Stimulated activated effector memory CD8-positive, alpha-beta T cell treated with anti-CD3 and anti-CD28 coated beads, Interleukin-12 subunit alpha, Interleukin-12 subunit beta, amount 100 ng/mL, for 72 hours (primary cell): ENCODE measurements around the gene CALML5.
"Not testable (repeated sequence)": the region's sequence is repeated elsewhere in the genome, so short reads cannot be mapped to it uniquely, and the experiment has no call there.

Experiments
- ATAC-seq: fragments of 150-1000 bp; cut with Tn5 transposase; 2 replicates; pipeline ENCODE4 v1.10.0; 2021
- DNase-seq, 2 donors: peaks; one replicate each; pipeline ENCODE4 v3.0.0; 2021 to 2022; ENCODE audit warnings: low spot score in 2 of 2
- H3K27ac Mint-ChIP-seq: one replicate; pipeline ENCODE4 v1.8.0; 2022; ENCODE audit warnings: mild to moderate bottlenecking, mixed read lengths
- H3K36me3 Mint-ChIP-seq: one replicate; pipeline ENCODE4 v1.8.0; 2022; ENCODE audit warnings: mild to moderate bottlenecking, mixed read lengths
- H3K4me1 Mint-ChIP-seq: one replicate; pipeline ENCODE4 v1.8.0; 2022; ENCODE audit warnings: mixed read lengths
- H3K4me3 Mint-ChIP-seq: one replicate; pipeline ENCODE4 v1.8.0; 2022; ENCODE audit warnings: mild to moderate bottlenecking, mixed read lengths
- H3K9me3 Mint-ChIP-seq: one replicate; pipeline ENCODE4 v1.8.0; 2022; ENCODE audit warnings: mixed read lengths

Gene CALML5

DNA sequence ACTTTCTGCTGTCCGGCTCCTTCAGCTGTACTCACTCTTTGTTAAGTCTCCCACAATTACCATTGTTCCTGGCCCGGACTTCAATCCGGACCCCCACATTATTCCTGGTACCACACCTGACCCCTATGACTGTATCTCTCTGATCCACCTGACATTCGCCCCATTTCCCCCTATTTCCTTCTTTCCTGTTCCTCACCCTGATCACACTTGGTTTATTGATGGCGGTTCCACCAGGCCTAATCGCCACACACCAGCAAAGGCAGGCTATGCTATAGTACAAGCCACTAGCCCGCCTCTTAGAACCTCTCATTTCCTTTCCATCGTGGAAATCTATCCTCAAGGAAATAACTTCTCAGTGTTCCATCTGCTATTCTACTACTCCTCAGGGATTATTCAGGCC, 24.3 kb downstream of the CALML5 start:
- not testable (repeated sequence) for ATAC-seq, H3K9me3 Mint-ChIP-seq, H3K36me3 Mint-ChIP-seq, DNase-seq, H3K4me3 Mint-ChIP-seq, H3K27ac Mint-ChIP-seq, H3K4me1 Mint-ChIP-seq

- not testable (repeated sequence) for DNase-seq, H3K4me3 Mint-ChIP-seq, H3K36me3 Mint-ChIP-seq, H3K9me3 Mint-ChIP-seq, H3K4me1 Mint-ChIP-seq, H3K27ac Mint-ChIP-seq, ATAC-seq
Measured at GRCh38 chr10:5474642-5475041, 24.7 kb downstream of the CALML5 start.

DNA sequence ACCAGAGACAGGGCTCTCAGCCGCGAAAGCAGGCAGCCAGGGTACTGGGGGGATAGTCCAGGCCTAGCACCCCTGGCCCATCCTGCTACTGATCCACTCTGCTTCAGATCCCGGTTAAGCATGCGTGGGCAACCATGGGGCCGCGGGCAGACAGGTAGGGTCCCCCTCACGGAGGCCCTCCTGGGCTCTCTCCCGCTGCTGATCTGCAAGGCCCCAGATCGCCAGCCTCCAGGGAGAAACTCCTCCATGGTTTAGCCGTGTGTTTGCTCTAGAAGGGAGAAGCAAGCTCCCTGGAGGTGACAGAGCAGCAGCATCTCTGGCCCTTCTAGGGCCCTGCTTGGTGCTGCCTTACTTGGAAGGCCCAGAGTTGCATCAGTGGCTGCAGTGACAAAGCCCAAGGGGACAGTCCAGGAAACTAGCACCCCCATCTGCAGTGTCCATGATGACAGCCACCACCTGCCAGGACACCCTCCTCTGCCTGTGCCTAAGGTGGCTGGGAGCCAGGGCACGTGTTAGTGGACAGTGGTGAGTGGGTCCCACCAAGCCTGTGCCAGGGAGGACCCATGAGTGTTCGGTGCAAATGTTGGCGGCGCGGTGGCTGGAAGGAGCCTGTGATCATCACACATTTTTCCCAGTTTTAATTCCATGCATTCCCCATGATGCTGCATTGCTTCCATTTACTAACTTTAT, 29.2 kb downstream of the CALML5 start:
- DNase-seq (no peak), ATAC-seq (no peak)
- Mint-ChIP-seq H3K36me3 (no peaks in the 10 kb centered on the region), H3K27ac (no peak overlapping the region), H3K4me1 (no peaks in the 10 kb centered on the region), H3K4me3 (no peak overlapping the region), H3K9me3 (no peaks in the 10 kb centered on the region)

GRCh38 chr10:5469353-5470061, 29.9 kb downstream of the CALML5 start:
- H3K36me3 Mint-ChIP-seq: no peaks in the 10 kb centered on the region

GRCh38 chr10:5468262-5469106, 30.9 kb downstream of the CALML5 start:
- H3K4me1 Mint-ChIP-seq: no peaks in the 10 kb centered on the region
- H3K36me3 Mint-ChIP-seq: no peaks in the 10 kb centered on the region
- H3K9me3 Mint-ChIP-seq: no peaks in the 10 kb centered on the region
- H3K27ac Mint-ChIP-seq: no peak overlapping the region
- DNase-seq (no peak), ATAC-seq (peak; percentile 34)
- H3K4me3 Mint-ChIP-seq: no peak overlapping the region

More at GRCh38 chr10:5469353-5470061, 29.9 kb downstream of the CALML5 start:
- no peaks in the 10 kb centered on the region for H3K9me3 Mint-ChIP-seq
- DNase-seq (no peak), ATAC-seq (peak; percentile 42)
- no peaks in the 10 kb centered on the region for H3K4me1 Mint-ChIP-seq
- no peak overlapping the region for H3K4me3 Mint-ChIP-seq
- no peak overlapping the region for H3K27ac Mint-ChIP-seq

DNA sequence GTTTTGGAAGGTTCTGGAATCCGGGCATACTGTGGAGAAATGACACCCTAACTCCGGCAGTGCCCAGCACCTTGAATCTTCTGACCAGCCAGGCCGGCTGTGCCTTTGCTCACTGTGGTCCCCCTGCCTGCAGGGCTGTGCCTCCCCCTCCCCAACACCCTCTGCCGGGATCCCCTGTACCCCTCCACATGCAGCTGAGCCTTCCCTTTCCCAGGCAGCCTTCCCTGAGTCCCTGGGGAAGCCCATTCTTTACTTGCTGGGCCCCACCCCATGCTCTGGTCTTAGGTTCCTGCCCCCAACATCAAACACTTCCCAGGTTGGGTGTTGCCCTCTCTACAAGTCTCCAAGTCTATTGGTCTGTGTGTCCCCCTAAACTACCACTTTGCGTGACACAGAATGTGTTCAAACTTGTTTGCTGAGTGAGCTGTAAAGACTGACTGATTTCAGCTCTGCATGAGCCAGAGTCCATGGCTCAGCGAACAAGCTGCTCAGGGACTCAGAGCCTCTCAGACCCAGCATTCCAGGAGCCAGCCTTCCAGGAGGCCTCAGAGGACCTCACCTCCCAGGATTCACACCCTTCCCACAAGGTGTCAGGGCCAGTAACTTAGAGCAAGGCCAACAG, 31.6 kb downstream of the CALML5 start:
- H3K27ac Mint-ChIP-seq: no peak overlapping the region
- H3K9me3 Mint-ChIP-seq: no peaks in the 10 kb centered on the region
- DNase-seq (no peak), ATAC-seq (no peak)
- no peaks in the 10 kb centered on the region for H3K36me3 Mint-ChIP-seq
- H3K4me3 Mint-ChIP-seq: no peak overlapping the region
- H3K4me1 Mint-ChIP-seq: no peaks in the 10 kb centered on the region

- H3K9me3 Mint-ChIP-seq: no peaks in the 10 kb centered on the region
- ATAC-seq (no peak), DNase-seq (no peak)
- no peak overlapping the region for H3K4me3 Mint-ChIP-seq
- no peak overlapping the region for H3K27ac Mint-ChIP-seq
- no peaks in the 10 kb centered on the region for H3K4me1 Mint-ChIP-seq
- no peaks in the 10 kb centered on the region for H3K36me3 Mint-ChIP-seq
Measured at GRCh38 chr10:5467207-5467535, 32.2 kb downstream of the CALML5 start.

DNA sequence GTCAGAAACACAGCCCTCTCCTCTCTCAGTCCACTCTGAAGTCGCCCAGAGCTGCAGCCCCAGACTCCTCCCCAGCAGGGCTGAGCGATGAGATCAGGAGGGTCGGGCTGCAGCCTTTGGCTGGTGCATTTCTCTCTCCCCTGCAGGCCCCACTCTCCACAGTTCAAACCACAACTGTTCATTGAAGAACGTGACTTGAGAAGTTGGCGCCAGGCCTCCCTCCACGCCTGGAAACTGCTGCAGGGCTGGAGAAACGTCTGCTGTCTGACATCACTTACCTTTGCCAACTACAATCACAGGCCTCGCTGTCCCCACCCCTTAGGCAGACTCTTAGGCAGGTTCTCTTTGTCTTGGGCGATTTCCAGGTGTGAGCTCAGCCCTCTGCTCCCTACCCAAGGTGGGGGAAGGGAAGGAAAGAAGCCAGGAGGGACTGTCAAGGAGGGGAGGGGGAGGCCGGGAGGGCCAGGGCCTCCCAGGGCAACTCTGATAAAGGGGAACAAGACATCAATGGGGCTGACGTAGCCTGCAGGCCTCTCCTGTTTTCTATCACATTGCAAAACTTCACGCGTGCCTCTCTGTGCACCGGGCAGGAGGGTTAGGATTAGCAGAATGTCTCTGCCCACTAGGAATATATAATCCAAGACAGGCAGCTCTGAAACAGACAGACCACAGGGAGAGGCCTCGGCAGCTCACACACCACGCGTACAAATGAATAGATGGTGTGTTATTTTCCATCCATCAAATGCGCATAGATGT, 32.7 kb downstream of the CALML5 start:
- Mint-ChIP-seq H3K36me3 (no peaks in the 10 kb centered on the region), H3K4me3 (no peak overlapping the region), H3K9me3 (no peaks in the 10 kb centered on the region), H3K4me1 (no peaks in the 10 kb centered on the region), H3K27ac (no peak overlapping the region)
- ATAC-seq: no peak
- DNase-seq: no peak

- no peaks in the 10 kb centered on the region for H3K9me3 Mint-ChIP-seq
- ATAC-seq (no peak), DNase-seq (no peak)
- H3K36me3 Mint-ChIP-seq: no peaks in the 10 kb centered on the region
- no peak overlapping the region for H3K27ac Mint-ChIP-seq
- no peaks in the 10 kb centered on the region for H3K4me1 Mint-ChIP-seq
- no peak overlapping the region for H3K4me3 Mint-ChIP-seq
Measured at GRCh38 chr10:5465976-5466450, 33.4 kb downstream of the CALML5 start.

DNA sequence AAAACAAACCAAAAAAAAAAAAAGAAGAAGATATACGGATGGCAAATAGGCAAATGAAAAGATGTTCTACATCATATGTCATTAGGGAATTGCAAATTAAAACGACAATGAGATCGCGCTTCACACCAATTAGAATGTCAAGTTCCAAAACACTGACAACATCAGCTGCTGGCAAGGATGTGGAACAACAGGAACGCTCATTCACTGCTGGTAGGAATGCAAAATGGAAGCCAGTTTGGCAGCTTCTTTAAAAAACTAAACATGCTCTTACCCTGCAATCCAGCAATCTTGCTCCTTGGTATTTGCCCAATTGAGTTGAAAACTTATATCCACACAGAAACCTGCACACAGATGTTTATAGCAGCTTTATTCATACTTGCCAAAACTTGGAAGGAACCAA, 34.8 kb downstream of the CALML5 start:
- no peak for DNase-seq
- Mint-ChIP-seq H3K36me3 (no peaks in the 10 kb centered on the region), H3K4me3 (no peak overlapping the region), H3K27ac (no peak overlapping the region), H3K9me3 (no peaks in the 10 kb centered on the region), H3K4me1 (no peaks in the 10 kb centered on the region)
- no peak for ATAC-seq

- Mint-ChIP-seq H3K9me3 (no peaks in the 10 kb centered on the region), H3K4me1 (no peaks in the 10 kb centered on the region)
Measured at GRCh38 chr10:5462841-5463293, 36.5 kb downstream of the CALML5 start.

GRCh38 chr10:5461914-5462840, 37.2 kb downstream of the CALML5 start:
- no peaks in the 10 kb centered on the region for H3K4me1 Mint-ChIP-seq
- no peaks in the 10 kb centered on the region for H3K36me3 Mint-ChIP-seq
- H3K4me3 Mint-ChIP-seq: no peak overlapping the region
- DNase-seq (no peak), ATAC-seq (no peak)
- no peak overlapping the region for H3K27ac Mint-ChIP-seq
- no peaks in the 10 kb centered on the region for H3K9me3 Mint-ChIP-seq

More at GRCh38 chr10:5462841-5463293, 36.5 kb downstream of the CALML5 start:
- H3K27ac Mint-ChIP-seq: no peak overlapping the region
- no peak for DNase-seq
- no peak for ATAC-seq
- no peaks in the 10 kb centered on the region for H3K36me3 Mint-ChIP-seq
- no peak overlapping the region for H3K4me3 Mint-ChIP-seq

- ATAC-seq (no peak), DNase-seq (no peak)
- no peaks in the 10 kb centered on the region for H3K4me1 Mint-ChIP-seq
- no peak overlapping the region for H3K27ac Mint-ChIP-seq
- no peak overlapping the region for H3K4me3 Mint-ChIP-seq
- peaks cover 7% of the 10 kb centered on the region for H3K36me3 Mint-ChIP-seq
- H3K9me3 Mint-ChIP-seq: no peaks in the 10 kb centered on the region
Measured at GRCh38 chr10:5461203-5461588, 38.2 kb downstream of the CALML5 start.
